ENCODE data around the gene PITRM1.

Gene PITRM1

GRCh38 chr10:3166496-3167290, 5.9 kb downstream of the PITRM1 start:
- DNase-seq = no peak

- no peak for DNase-seq
Measured at GRCh38 chr10:3165196-3165595, 7.4 kb downstream of the PITRM1 start.

GRCh38 chr10:3163879-3164278, 8.7 kb downstream of the PITRM1 start:
- no peak for DNase-seq

- DNase-seq = no peak
Measured at GRCh38 chr10:3162533-3162932, 10.0 kb downstream of the PITRM1 start.

- DNase-seq = no peak
Measured at GRCh38 chr10:3159152-3159551, 13.4 kb downstream of the PITRM1 start.

- DNase-seq = no peak
Measured at GRCh38 chr10:3154666-3155065, 17.9 kb downstream of the PITRM1 start.

- DNase-seq = no peak
Measured at GRCh38 chr10:3152566-3152935, 20.0 kb downstream of the PITRM1 start.

GRCh38 chr10:3151889-3152565, 20.6 kb downstream of the PITRM1 start:
- no peak for DNase-seq

- no peak for DNase-seq
Measured at GRCh38 chr10:3150961-3151360, 21.6 kb downstream of the PITRM1 start.

GRCh38 chr10:3150366-3150765, 22.2 kb downstream of the PITRM1 start:
- no peak for DNase-seq

GRCh38 chr10:3149918-3150317, 22.7 kb downstream of the PITRM1 start:
- no peak for DNase-seq

- DNase-seq = no peak
Measured at GRCh38 chr10:3148994-3149393, 23.6 kb downstream of the PITRM1 start.

- DNase-seq = no peak
Measured at GRCh38 chr10:3148041-3148440, 24.5 kb downstream of the PITRM1 start.

- DNase-seq = no peak
Measured at GRCh38 chr10:3147117-3147820, 25.3 kb downstream of the PITRM1 start.

GRCh38 chr10:3146289-3146688, 26.3 kb downstream of the PITRM1 start:
- no peak for DNase-seq

GRCh38 chr10:3145366-3145765, 27.2 kb downstream of the PITRM1 start:
- no peak for DNase-seq

GRCh38 chr10:3143791-3144434, 28.7 kb downstream of the PITRM1 start:
- no peak for DNase-seq

GRCh38 chr10:3143366-3143765, 29.2 kb downstream of the PITRM1 start:
- DNase-seq = no peak

GRCh38 chr10:3142146-3142875, 30.3 kb downstream of the PITRM1 start:
- DNase-seq = no peak

- DNase-seq = no peak
Measured at GRCh38 chr10:3141351-3142005, 31.1 kb downstream of the PITRM1 start.

GRCh38 chr10:3140280-3140679, 32.3 kb downstream of the PITRM1 start:
- DNase-seq = no peak

All from RPMI8226 (cell line).